ENCODE data around the gene JHY.
"Not testable (repeated sequence)": the region's sequence is repeated elsewhere in the genome, so short reads cannot be mapped to it uniquely, and the experiment has no call there.

The JHY gene

GRCh38 chr11:122882189-122882856 is at the start of gene JHY:
JHY (plus strand) TSS chr11:122882759; CDS start chr11:122885850, 3,091 bp downstream.
- DNase-seq (ENCODE audit: low read depth), result no peak

- DNase-seq (ENCODE audit: low read depth), result no peak
These were observed 48.6 kb upstream of the JHY start for GRCh38 chr11:122833846-122834464.

GRCh38 chr11:122836916-122837315 is 45.6 kb upstream of the JHY start:
- no peak for DNase-seq (ENCODE audit: low read depth)

- DNase-seq (ENCODE audit: low read depth), result no peak
These were observed 44.8 kb upstream of the JHY start for GRCh38 chr11:122837528-122838346.

- DNase-seq (ENCODE audit: low read depth), result no peak
These were observed 39.0 kb upstream of the JHY start for GRCh38 chr11:122843281-122844141.

- no peak for DNase-seq (ENCODE audit: low read depth)
These were observed 35.1 kb upstream of the JHY start for GRCh38 chr11:122847466-122847865.

GRCh38 chr11:122848186-122848585 is 34.4 kb upstream of the JHY start:
- no peak for DNase-seq (ENCODE audit: low read depth)

GRCh38 chr11:122850076-122850631 is 32.4 kb upstream of the JHY start:
- DNase-seq (ENCODE audit: low read depth), result peak; percentile 35

GRCh38 chr11:122851366-122851966 is 31.1 kb upstream of the JHY start:
- DNase-seq (ENCODE audit: low read depth), result no peak

GRCh38 chr11:122852074-122852795 is 30.3 kb upstream of the JHY start:
- DNase-seq (ENCODE audit: low read depth), result no peak

GRCh38 chr11:122852796-122853160 is 29.8 kb upstream of the JHY start:
- no peak for DNase-seq (ENCODE audit: low read depth)

GRCh38 chr11:122853261-122853660 is 29.3 kb upstream of the JHY start:
- no peak for DNase-seq (ENCODE audit: low read depth)

GRCh38 chr11:122853971-122854446 is 28.6 kb upstream of the JHY start:
- DNase-seq (ENCODE audit: low read depth), result no peak

- no peak for DNase-seq (ENCODE audit: low read depth)
These were observed 20.9 kb upstream of the JHY start for GRCh38 chr11:122861631-122862030.

- DNase-seq (ENCODE audit: low read depth), result no peak
These were observed 20.5 kb upstream of the JHY start for GRCh38 chr11:122862091-122862490.

- DNase-seq (ENCODE audit: low read depth), result not testable (repeated sequence)
These were observed 19.4 kb upstream of the JHY start for GRCh38 chr11:122863154-122863553.

GRCh38 chr11:122863704-122864326 is 18.7 kb upstream of the JHY start:
- DNase-seq (ENCODE audit: low read depth), result no peak

GRCh38 chr11:122864386-122865115 is 18.0 kb upstream of the JHY start:
- DNase-seq (ENCODE audit: low read depth), result no peak

- no peak for DNase-seq (ENCODE audit: low read depth)
These were observed 12.9 kb upstream of the JHY start for GRCh38 chr11:122869622-122870021.

Data from stimulated activated CD8-positive, alpha-beta memory T cell treated with anti-CD3 and anti-CD28 coated beads, Interleukin-7, amount 100 ng/mL, for 24 hours (primary cell).